DOHH2 (cell line): ENCODE results near the gene YLPM1.

Source experiments
- EZH2phosphoT487 ChIP-seq: fragments of 200-600 bp; sonication (generic); IDR thresholded peaks from 2 replicates; pipeline ENCODE4 v1.6.1; 2017; ENCODE audit warnings: borderline replicate concordance, mild to moderate bottlenecking, antibody characterized with exemption, low read length, moderate library complexity, mixed read lengths
- TF ChIP-seq, protein P1 (sequence below): fragments of 200-600 bp; sonication (generic); IDR thresholded peaks from one replicate; pipeline ENCODE4 v1.5.1; 2014; ENCODE audit warnings: antibody characterized with exemption, mild to moderate bottlenecking, low read depth, low read length; ENCODE audit not compliant: poor library complexity, severe bottlenecking

- TF ChIP-seq, protein P1, sequence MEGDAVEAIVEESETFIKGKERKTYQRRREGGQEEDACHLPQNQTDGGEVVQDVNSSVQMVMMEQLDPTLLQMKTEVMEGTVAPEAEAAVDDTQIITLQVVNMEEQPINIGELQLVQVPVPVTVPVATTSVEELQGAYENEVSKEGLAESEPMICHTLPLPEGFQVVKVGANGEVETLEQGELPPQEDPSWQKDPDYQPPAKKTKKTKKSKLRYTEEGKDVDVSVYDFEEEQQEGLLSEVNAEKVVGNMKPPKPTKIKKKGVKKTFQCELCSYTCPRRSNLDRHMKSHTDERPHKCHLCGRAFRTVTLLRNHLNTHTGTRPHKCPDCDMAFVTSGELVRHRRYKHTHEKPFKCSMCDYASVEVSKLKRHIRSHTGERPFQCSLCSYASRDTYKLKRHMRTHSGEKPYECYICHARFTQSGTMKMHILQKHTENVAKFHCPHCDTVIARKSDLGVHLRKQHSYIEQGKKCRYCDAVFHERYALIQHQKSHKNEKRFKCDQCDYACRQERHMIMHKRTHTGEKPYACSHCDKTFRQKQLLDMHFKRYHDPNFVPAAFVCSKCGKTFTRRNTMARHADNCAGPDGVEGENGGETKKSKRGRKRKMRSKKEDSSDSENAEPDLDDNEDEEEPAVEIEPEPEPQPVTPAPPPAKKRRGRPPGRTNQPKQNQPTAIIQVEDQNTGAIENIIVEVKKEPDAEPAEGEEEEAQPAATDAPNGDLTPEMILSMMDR = no peak
- TF ChIP-seq EZH2phosphoT487 = no peak
Observed at GRCh38 chr14:74866708-74867389, 103.7 kb downstream of the YLPM1 start.
